Endothelial cell of umbilical vein (primary cell): Measurements from ENCODE around the gene CFAP20. TPM values are rescaled to one million over a fixed set of nuclear protein-coding genes. Genes with fewer than 3 reads are reported as not detected.

Source experiments
- BruUV-seq: library from RNA; stranded (reverse); fragments of 400-500 nt; replicated peaks from 2 replicates; lab custom pipeline; 2021; lab: Mats Ljungman, UMichigan
- CTCF ChIA-PET: fragments of 300-600, 350-600 bp; sonication (Branson Sonifier 250); formaldehyde crosslinking; loops from one replicate; lab custom pipeline; 2021; ENCODE audit warnings: antibody characterized with exemption, inconsistent platforms; lab: Charles Lee
- POLR2A ChIA-PET: fragments of 300-600, 350-600 bp; sonication (Branson Sonifier 250); formaldehyde crosslinking; loops from one replicate; lab custom pipeline; 2021; ENCODE audit warnings: antibody characterized with exemption, inconsistent platforms; lab: Charles Lee
- DNase-seq: peaks from one replicate; pipeline ENCODE4 v3.0.0-alpha.2; 2011; ENCODE audit warnings: low read depth, low spot score
- FAIRE-seq: peaks from 2 replicates; lab custom pipeline; 2011; peaks lifted over from hg19 to GRCh38; lab: Jason Lieb, UNC
- H2AFZ ChIP-seq: 2 replicates; pipeline ENCODE4 v1.6.0; 2012; ENCODE audit warnings: low read depth, low read length, control low read depth, inconsistent platforms
- H3K27ac ChIP-seq: 2 replicates; pipeline ENCODE4 v1.5.1; 2011; ENCODE audit warnings: low read depth, mild to moderate bottlenecking, control low read depth, low read length, moderate library complexity; ENCODE audit not compliant: insufficient read depth
- H3K27me3 ChIP-seq, 2 experiments: 2 replicates each; pipeline versions ENCODE4 v1.6.0 to v1.6.1; 2011; ENCODE audit warnings: low read length in 2 of 2, mixed read lengths in 1 of 2; ENCODE audit not compliant: control insufficient read depth in 2 of 2, insufficient read depth in 2 of 2
- H3K36me3 ChIP-seq, 2 experiments: 2 replicates in 1 of 2; 3 replicates in 1 of 2; pipeline ENCODE4 v1.5.1; 2011; ENCODE audit warnings: low read length in 2 of 2, mild to moderate bottlenecking in 1 of 2, moderate library complexity in 1 of 2; ENCODE audit not compliant: control insufficient read depth in 2 of 2, insufficient read depth in 2 of 2; ENCODE audit errors: extremely low read depth in 1 of 2
- H3K4me1 ChIP-seq: 3 replicates; pipeline ENCODE4 v1.5.1; 2011; ENCODE audit warnings: mild to moderate bottlenecking, low read length; ENCODE audit not compliant: control insufficient read depth, insufficient read depth; ENCODE audit errors: extremely low read depth
- H3K4me2 ChIP-seq: 2 replicates; pipeline ENCODE4 v1.6.1; 2011; ENCODE audit warnings: low read length, control low read depth, mixed read lengths; ENCODE audit not compliant: insufficient read depth
- H3K4me3 ChIP-seq, 3 experiments: fragments of 200-600 bp in 1 of 3; sonication (generic), shearing (Covaris generic) in 1 of 3; replicated peaks in 1 of 3; 2 replicates each; pipeline ENCODE4 v1.5.1; 2011 to 2016; ENCODE audit warnings: control low read depth in 3 of 3, low read length in 3 of 3, mild to moderate bottlenecking in 2 of 3, inconsistent platforms in 1 of 3, low read depth in 1 of 3, moderate library complexity in 1 of 3; ENCODE audit not compliant: insufficient read depth in 1 of 3
- H3K79me2 ChIP-seq: 2 replicates; pipeline ENCODE4 v1.6.0; 2012; ENCODE audit warnings: low read length, inconsistent platforms; ENCODE audit not compliant: control insufficient read depth, insufficient read depth
- H3K9ac ChIP-seq: replicated peaks from 2 replicates; pipeline ENCODE3; 2011; ENCODE audit warnings: low read length, control low read depth; ENCODE audit not compliant: insufficient read depth; ENCODE audit errors: extremely low read depth
- H3K9me1 ChIP-seq: replicated peaks from 3 replicates; pipeline ENCODE4 v1.6.0; 2011; ENCODE audit warnings: mild to moderate bottlenecking, low read length; ENCODE audit not compliant: control insufficient read depth, insufficient read depth; ENCODE audit errors: extremely low read depth
- H3K9me3 ChIP-seq: replicated peaks from 2 replicates; pipeline ENCODE4 v1.5.1; 2012; ENCODE audit warnings: low read length, inconsistent platforms; ENCODE audit not compliant: control insufficient read depth, insufficient read depth
- H4K20me1 ChIP-seq: replicated peaks from 2 replicates; pipeline ENCODE3; 2011; ENCODE audit warnings: mild to moderate bottlenecking, low read length; ENCODE audit not compliant: control insufficient read depth, insufficient read depth; ENCODE audit errors: extremely low read depth
- EZH2 ChIP-seq: IDR thresholded peaks from 2 replicates; pipeline ENCODE4 v1.6.1; 2012; ENCODE audit warnings: borderline replicate concordance, low read depth, mild to moderate bottlenecking, moderate library complexity, low read length, inconsistent platforms; ENCODE audit not compliant: severe bottlenecking
- FOS ChIP-seq: IDR thresholded peaks from 2 replicates; pipeline ENCODE4 v1.6.1; 2011; ENCODE audit warnings: mild to moderate bottlenecking, low read length, moderate library complexity, borderline replicate concordance; ENCODE audit not compliant: insufficient read depth
- GATA2 ChIP-seq: IDR thresholded peaks from 2 replicates; pipeline ENCODE4 v1.7.0; 2011; ENCODE audit warnings: low read depth, mild to moderate bottlenecking, moderate library complexity, mixed read lengths, low read length; ENCODE audit not compliant: insufficient read length, insufficient read depth
- JUN ChIP-seq: IDR thresholded peaks from 2 replicates; pipeline ENCODE4 v1.6.1; 2011; ENCODE audit warnings: borderline replicate concordance, low read depth; ENCODE audit not compliant: insufficient read length, insufficient read depth
- MYC ChIP-seq: IDR thresholded peaks from one replicate; pipeline ENCODE4 v1.6.1; 2011; ENCODE audit warnings: mild to moderate bottlenecking, low read depth, low read length
- POLR2A ChIP-seq: IDR thresholded peaks from 2 replicates; pipeline ENCODE4 v1.6.1; 2012; ENCODE audit warnings: low read depth, mild to moderate bottlenecking, control low read depth, low read length
- POLR2AphosphoS5 ChIP-seq: IDR thresholded peaks from 2 replicates; pipeline ENCODE4 v1.6.1; 2012; ENCODE audit warnings: low read depth, mild to moderate bottlenecking, control low read depth, low read length, moderate library complexity; ENCODE audit not compliant: insufficient read depth
- dilution Hi-C: fragments of 300-500 bp; cut with MboI; formaldehyde crosslinking; loops from one replicate; pipeline ENCODE4 v1.15.0; 2019; ENCODE audit warnings: low sequenced_read_pairs; ENCODE audit not compliant: extremely low pct_ligation_motif_present
- intact Hi-C: fragments of 100-400 bp; cut with micrococcal nuclease; formaldehyde crosslinking; loops from one replicate; pipeline ENCODE4 v1.10.0; 2022
- polyA plus RNA-seq, 4 experiments: library from polyadenylated mRNA; depleted of rRNA in 3 of 4; stranded (reverse) in 3 of 4; unstranded in 1 of 4; fragments of >200 nt; gene quantifications; 2 replicates each; pipeline versions ENCODE4 v1.2.1 to v1.2.3, GENCODE V29; 2011 to 2012; ENCODE audit warnings: missing spikeins in 1 of 4
- total RNA-seq: library from RNA; stranded (reverse); gene quantifications from 2 replicates; pipeline ENCODE4 v1.2.3, GENCODE V29; 2021
- TF ChIP-seq, protein P1 (sequence below), 2 donors: IDR thresholded peaks; 1 replicate in 1 of 2; 2 replicates in 1 of 2; pipeline ENCODE4 v1.5.1; 2011; ENCODE audit warnings: low read length in 2 of 2, mild to moderate bottlenecking in 2 of 2, moderate library complexity in 2 of 2, control low read depth in 1 of 2, inconsistent platforms in 1 of 2, low read depth in 1 of 2; ENCODE audit not compliant: insufficient read depth in 1 of 2; ENCODE audit errors: extremely low read depth in 1 of 2
- TF ChIP-seq, protein P2 (sequence below): IDR thresholded peaks from 2 replicates; pipeline ENCODE4 v1.6.1; 2011; ENCODE audit not compliant: insufficient read depth, insufficient read length

The CFAP20 gene
- total and polyA plus RNA-seq, 2 donors (not counting 3 experiments of a cell fraction or from before 2014, with no cell fraction given): 44.7 to 70.9 TPM

DNA sequence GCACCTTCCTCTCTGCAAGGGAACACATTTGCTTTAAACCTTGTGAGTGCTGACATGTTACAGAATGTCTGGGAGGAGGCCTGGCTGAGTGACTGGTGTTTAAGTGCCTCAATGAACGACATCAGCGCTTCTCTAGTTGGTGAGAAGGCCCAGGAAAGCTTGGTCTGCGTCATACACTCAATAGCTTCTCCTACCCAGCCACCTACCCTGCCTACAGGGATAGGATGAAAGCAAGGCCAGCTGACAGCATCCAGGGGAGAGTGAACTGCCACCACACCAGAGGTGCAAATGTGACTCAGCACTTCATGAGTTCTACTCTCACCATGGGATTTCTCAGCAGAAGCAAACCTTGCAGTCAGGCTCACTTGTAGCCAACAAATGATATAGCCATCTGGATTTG, 31.7 kb upstream of the CFAP20 start:
- ChIA-PET POLR2A (no interaction called here), CTCF (no interaction called here)
- no TSS peak for BruUV-seq

DNA sequence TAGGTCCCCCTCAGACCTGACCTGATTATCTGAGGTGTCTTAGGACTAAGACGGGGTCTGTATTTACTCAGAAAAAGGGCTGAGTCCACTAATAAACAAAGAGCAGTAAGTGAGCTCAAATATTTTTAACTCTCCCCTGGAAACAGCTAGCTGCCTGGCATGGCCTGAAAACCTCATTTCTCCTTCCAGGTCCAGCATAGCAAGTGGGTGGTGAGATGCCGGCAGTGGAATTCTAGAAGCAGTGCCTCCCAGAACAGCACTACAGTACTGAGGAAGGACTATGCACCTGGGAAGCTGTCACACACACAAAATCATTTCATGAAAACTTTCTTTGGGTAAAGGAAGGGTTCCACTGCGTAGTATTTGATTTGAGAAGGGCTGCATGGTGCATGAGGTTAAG, 29.5 kb upstream of the CFAP20 start:
- no peak overlapping the region for H3K4me3 ChIP-seq
- CTCF ChIA-PET: no interaction called here
- no peaks in the 10 kb centered on the region for H3K27me3 ChIP-seq
- H3K4me2 ChIP-seq: no peak overlapping the region
- DNase-seq (no peak), FAIRE-seq (no peak)
- H3K27ac ChIP-seq: no peak overlapping the region
- H3K36me3 ChIP-seq: peaks cover 12 to 23% of the 10 kb centered on the region in 2 experiments
- POLR2A ChIA-PET: no interaction called here
- no peaks in the 10 kb centered on the region for H3K79me2 ChIP-seq
- H4K20me1 ChIP-seq: no peaks in the 10 kb centered on the region
- no peaks in the 10 kb centered on the region for H3K9me3 ChIP-seq
- BruUV-seq: no TSS peak
- H3K4me1 ChIP-seq: no peaks in the 10 kb centered on the region
- no peak for TF ChIP-seq FOS
- TF ChIP-seq GATA2: no peak
- TF ChIP-seq POLR2AphosphoS5: no peak
- TF ChIP-seq, protein P1, sequence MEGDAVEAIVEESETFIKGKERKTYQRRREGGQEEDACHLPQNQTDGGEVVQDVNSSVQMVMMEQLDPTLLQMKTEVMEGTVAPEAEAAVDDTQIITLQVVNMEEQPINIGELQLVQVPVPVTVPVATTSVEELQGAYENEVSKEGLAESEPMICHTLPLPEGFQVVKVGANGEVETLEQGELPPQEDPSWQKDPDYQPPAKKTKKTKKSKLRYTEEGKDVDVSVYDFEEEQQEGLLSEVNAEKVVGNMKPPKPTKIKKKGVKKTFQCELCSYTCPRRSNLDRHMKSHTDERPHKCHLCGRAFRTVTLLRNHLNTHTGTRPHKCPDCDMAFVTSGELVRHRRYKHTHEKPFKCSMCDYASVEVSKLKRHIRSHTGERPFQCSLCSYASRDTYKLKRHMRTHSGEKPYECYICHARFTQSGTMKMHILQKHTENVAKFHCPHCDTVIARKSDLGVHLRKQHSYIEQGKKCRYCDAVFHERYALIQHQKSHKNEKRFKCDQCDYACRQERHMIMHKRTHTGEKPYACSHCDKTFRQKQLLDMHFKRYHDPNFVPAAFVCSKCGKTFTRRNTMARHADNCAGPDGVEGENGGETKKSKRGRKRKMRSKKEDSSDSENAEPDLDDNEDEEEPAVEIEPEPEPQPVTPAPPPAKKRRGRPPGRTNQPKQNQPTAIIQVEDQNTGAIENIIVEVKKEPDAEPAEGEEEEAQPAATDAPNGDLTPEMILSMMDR (IDR thresholded peaks at IDR 0.05; ENCODE audit: extremely low read depth in 1 of 2, insufficient read depth in 1 of 2, low read depth in 1 of 2, low read length in 2 of 2): no peak
- TF ChIP-seq, protein P2, sequence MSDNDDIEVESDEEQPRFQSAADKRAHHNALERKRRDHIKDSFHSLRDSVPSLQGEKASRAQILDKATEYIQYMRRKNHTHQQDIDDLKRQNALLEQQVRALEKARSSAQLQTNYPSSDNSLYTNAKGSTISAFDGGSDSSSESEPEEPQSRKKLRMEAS: no peak
- no peak for TF ChIP-seq POLR2A
- no peak for TF ChIP-seq MYC
- TF ChIP-seq JUN: no peak
- TF ChIP-seq EZH2: no peak
- H3K9ac ChIP-seq: no peak overlapping the region
- no peak overlapping the region for H2AFZ ChIP-seq
- intact Hi-C loops (no loop called here), dilution Hi-C loops (no loop called here)
- no peaks in the 10 kb centered on the region for H3K9me1 ChIP-seq

More for the DNA sequence above, 31.7 kb upstream of the CFAP20 start:
- Histone ChIP-seq H3K4me2 (no peak overlapping the region), H4K20me1 (no peaks in the 10 kb centered on the region), H3K9me3 (no peaks in the 10 kb centered on the region), H3K36me3 (peaks cover 24 to 39% of the 10 kb centered on the region in 2 experiments), H3K9ac (no peak overlapping the region), H3K27ac (no peak overlapping the region), H3K79me2 (no peaks in the 10 kb centered on the region), H3K27me3 (no peaks in the 10 kb centered on the region), H3K4me1 (no peaks in the 10 kb centered on the region), H3K4me3 (no peak overlapping the region), H2AFZ (no peak overlapping the region), H3K9me1 (no peaks in the 10 kb centered on the region)
- FAIRE-seq: no peak
- no peak for TF ChIP-seq GATA2
- no peak for TF ChIP-seq POLR2AphosphoS5
- no peak for TF ChIP-seq MYC
- TF ChIP-seq, protein P1 (IDR thresholded peaks at IDR 0.05; ENCODE audit: extremely low read depth in 1 of 2, insufficient read depth in 1 of 2, low read depth in 1 of 2, low read length in 2 of 2): no peak
- no peak for TF ChIP-seq JUN
- TF ChIP-seq FOS: no peak
- no peak for TF ChIP-seq EZH2
- no peak for DNase-seq
- intact Hi-C loops (no loop called here), dilution Hi-C loops (no loop called here)
